ENCODE measurements around the gene PPP1R27. TPM values are rescaled to one million over a fixed set of nuclear protein-coding genes. Genes with fewer than 3 reads are reported as not detected.

The PPP1R27 gene
- total RNA-seq, 1 experiment from 2014 or later: not detected

DNA sequence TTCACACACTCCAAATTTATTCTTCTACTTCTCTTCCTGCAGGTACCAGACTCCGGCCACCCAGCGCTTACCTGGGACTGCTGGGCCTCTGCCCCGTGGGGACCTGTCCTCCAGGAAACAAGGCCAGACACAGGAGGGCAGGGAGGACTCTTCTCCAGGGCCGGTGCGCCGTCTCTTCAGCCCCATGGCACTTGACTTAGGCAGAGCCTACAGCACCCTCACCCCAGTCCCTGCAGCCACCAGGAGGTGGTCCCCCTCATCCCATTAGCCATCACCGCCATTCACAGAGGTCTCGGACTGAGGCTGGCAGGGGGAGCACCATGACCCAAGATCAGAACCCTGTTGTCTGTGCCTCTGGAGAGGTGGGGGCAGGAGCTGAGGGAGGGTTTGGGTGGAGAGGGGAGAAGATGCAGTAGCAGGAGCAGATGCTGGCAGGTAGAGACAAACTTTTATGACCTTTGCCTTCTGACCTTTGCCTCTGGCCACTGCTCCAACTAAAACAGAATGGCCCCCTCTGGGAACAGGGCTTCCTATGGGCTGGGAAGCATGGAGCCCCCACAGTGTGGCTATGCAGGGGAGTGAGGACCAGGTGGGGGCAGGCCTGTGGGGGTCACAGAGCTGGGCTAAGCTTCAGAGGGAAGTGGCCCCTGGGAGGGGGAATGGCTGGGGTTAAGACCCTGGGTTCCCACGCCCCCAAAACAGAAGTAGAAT lies 32.6 kb downstream of the PPP1R27 start:
- H3K36me3 ChIP-seq (replicated peaks; ENCODE audit: control insufficient read depth, insufficient read depth, low read length): no peaks in the 10 kb centered on the region
- DNase-seq: no peak
- no peak overlapping the region for H3K4me3 ChIP-seq (ENCODE audit: insufficient read depth, low read depth, low read length)
- H3K27me3 ChIP-seq (ENCODE audit: control insufficient read depth, insufficient read depth, low read length): peaks cover 56% of the 10 kb centered on the region

DNA sequence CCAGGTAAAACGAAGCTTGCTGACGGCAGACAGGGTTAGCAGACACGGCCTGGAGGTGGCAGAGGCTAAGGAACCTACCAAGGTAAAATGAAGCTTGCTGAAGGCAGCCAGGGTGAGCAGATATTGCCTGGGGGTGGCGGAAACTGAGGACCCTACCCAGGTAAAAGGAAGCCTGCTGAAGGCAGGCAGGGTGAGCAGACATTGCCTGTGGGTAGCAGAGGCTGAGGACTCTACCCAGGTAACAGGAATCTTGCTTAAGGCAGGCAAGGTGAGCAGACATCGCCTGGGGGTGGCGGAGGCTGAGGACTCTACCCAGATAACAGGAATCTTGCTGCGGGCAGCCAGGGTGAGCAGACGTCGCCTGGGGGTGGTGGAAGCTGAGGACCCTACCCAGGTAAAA lies 33.5 kb downstream of the PPP1R27 start:
- DNase-seq: no peak
- Histone ChIP-seq H3K27me3 (ENCODE audit: control insufficient read depth, insufficient read depth, low read length) (peaks cover 51% of the 10 kb centered on the region), H3K4me3 (ENCODE audit: insufficient read depth, low read depth, low read length) (no peak overlapping the region), H3K36me3 (replicated peaks; ENCODE audit: control insufficient read depth, insufficient read depth, low read length) (no peaks in the 10 kb centered on the region)

DNA sequence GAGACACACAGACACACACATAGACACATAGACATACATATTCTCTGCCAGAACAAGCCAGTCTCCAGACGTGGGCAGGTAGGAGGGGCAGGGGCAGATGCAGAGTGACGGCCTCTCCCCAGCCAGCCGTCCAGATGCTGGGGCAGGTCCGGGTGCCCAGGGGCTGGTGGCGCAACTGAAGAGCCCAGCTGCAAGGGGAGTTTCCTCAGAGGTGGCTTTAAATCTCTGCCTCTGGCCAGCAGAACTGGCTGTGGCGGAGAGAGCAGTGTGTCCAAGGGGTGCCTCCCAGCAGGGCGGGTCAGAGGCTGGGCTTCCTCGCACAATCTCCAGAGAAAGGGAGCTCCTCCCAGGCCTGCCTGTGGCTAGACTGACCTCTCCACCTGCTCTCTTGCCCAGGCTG lies 40.3 kb downstream of the PPP1R27 start:
- peak; percentile 58 for DNase-seq
- Histone ChIP-seq H3K36me3 (replicated peaks; ENCODE audit: control insufficient read depth, insufficient read depth, low read length) (no peaks in the 10 kb centered on the region), H3K27me3 (ENCODE audit: control insufficient read depth, insufficient read depth, low read length) (no peaks in the 10 kb centered on the region)

GRCh38 chr17:81794074-81794476 lies 40.8 kb downstream of the PPP1R27 start:
- H3K27me3 ChIP-seq (ENCODE audit: control insufficient read depth, insufficient read depth, low read length): no peaks in the 10 kb centered on the region
- H3K36me3 ChIP-seq (replicated peaks; ENCODE audit: control insufficient read depth, insufficient read depth, low read length): no peaks in the 10 kb centered on the region
- DNase-seq: no peak
- no peak overlapping the region for H3K4me3 ChIP-seq (ENCODE audit: insufficient read depth, low read depth, low read length)

More for the DNA sequence above, 40.3 kb downstream of the PPP1R27 start:
- no peak overlapping the region for H3K4me3 ChIP-seq (ENCODE audit: insufficient read depth, low read depth, low read length)

DNA sequence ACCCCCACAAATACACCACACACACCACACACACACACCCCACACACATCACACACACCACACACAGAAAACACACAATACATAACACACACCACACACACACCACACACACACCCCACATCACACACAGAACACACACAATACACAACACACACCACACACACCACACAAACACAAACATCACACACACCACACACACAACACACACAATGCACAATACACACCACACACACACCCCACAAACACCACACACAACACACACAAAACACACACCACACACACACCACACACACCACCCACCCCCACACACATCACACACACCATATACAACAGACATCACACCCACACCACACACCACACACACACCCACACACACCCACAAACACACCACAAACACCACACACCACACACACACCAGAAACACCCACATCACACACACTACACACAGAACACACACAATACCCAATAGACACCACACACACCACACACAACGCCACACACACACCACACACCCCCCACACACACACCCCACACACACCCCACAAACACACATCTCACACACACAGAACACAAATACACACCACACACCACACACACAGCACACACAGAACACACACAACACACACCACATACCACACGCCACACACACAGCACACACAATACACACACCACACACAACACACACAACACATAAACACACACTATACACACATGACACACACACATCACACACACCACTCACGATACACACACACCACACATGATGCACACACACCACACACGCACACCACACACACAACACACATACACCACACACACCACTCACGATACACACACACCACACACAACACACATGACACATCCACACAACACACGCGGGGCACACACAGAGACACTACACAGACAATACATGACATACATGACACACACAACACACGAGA lies 41.9 kb downstream of the PPP1R27 start:
- Histone ChIP-seq H3K4me3 (ENCODE audit: insufficient read depth, low read depth, low read length) (no peak overlapping the region), H3K27me3 (ENCODE audit: control insufficient read depth, insufficient read depth, low read length) (no peaks in the 10 kb centered on the region), H3K36me3 (replicated peaks; ENCODE audit: control insufficient read depth, insufficient read depth, low read length) (no peaks in the 10 kb centered on the region)
- DNase-seq: no peak

Other genes starting within 250 kb of the PPP1R27 start
- gene NPLOC4, start 197.9 kb downstream of the PPP1R27 start, total RNA-seq (2014; rRNA removed; shearing (Covaris generic)): 64.5 and 77.1 TPM in 2 replicates
- 0.48 and 0.76 TPM in 2 replicates for gene TSPAN10, start 197.9 kb downstream of the PPP1R27 start, total RNA-seq (2014; rRNA removed; shearing (Covaris generic))
- 19.0 and 22.7 TPM in 2 replicates for gene PDE6G, start 178.5 kb downstream of the PPP1R27 start, total RNA-seq (2014; rRNA removed; shearing (Covaris generic))
- 100 and 115 TPM in 2 replicates for gene OXLD1, start 168.4 kb downstream of the PPP1R27 start, total RNA-seq (2014; rRNA removed; shearing (Covaris generic))
- 40.7 and 49.7 TPM in 2 replicates for gene CCDC137, start 168.3 kb downstream of the PPP1R27 start, total RNA-seq (2014; rRNA removed; shearing (Covaris generic))
- 47.4 and 74.6 TPM in 2 replicates for gene ARL16, start 151.3 kb downstream of the PPP1R27 start, total RNA-seq (2014; rRNA removed; shearing (Covaris generic))
- 119 and 133 TPM in 2 replicates for gene HGS, start 151.0 kb downstream of the PPP1R27 start, total RNA-seq (2014; rRNA removed; shearing (Covaris generic))
- 32.3 and 35.9 TPM in 2 replicates for gene MRPL12, start 131.7 kb downstream of the PPP1R27 start, total RNA-seq (2014; rRNA removed; shearing (Covaris generic))
- gene SLC25A10, start 122.8 kb downstream of the PPP1R27 start, total RNA-seq (2014; rRNA removed; shearing (Covaris generic)): 50.6 and 56.7 TPM in 2 replicates
- 0.07 and 0.11 TPM in 2 replicates for gene GCGR, start 30.9 kb downstream of the PPP1R27 start, total RNA-seq (2014; rRNA removed; shearing (Covaris generic))
- gene MCRIP1, start 1.8 kb downstream of the PPP1R27 start, total RNA-seq (2014; rRNA removed; shearing (Covaris generic)): 180 and 204 TPM in 2 replicates
- 421 and 528 TPM in 2 replicates for gene P4HB, start 25.5 kb upstream of the PPP1R27 start, total RNA-seq (2014; rRNA removed; shearing (Covaris generic))
- 127 and 158 TPM in 2 replicates for gene ARHGDIA, start 36.3 kb upstream of the PPP1R27 start, total RNA-seq (2014; rRNA removed; shearing (Covaris generic))
- gene ALYREF, start 56.5 kb upstream of the PPP1R27 start, total RNA-seq (2014; rRNA removed; shearing (Covaris generic)): 195 and 271 TPM in 2 replicates
- 269 and 274 TPM in 2 replicates for gene ANAPC11, start 56.7 kb upstream of the PPP1R27 start, total RNA-seq (2014; rRNA removed; shearing (Covaris generic))
- 0.85 and 0.94 TPM in 2 replicates for gene NPB, start 67.2 kb upstream of the PPP1R27 start, total RNA-seq (2014; rRNA removed; shearing (Covaris generic))
- gene PCYT2, start 76.3 kb upstream of the PPP1R27 start, total RNA-seq (2014; rRNA removed; shearing (Covaris generic)): 21.0 and 37.0 TPM in 2 replicates
- gene SIRT7, start 83.1 kb upstream of the PPP1R27 start, total RNA-seq (2014; rRNA removed; shearing (Covaris generic)): 19.0 and 21.4 TPM in 2 replicates
- gene MAFG, start 92.7 kb upstream of the PPP1R27 start, total RNA-seq (2014; rRNA removed; shearing (Covaris generic)): 27.0 and 31.7 TPM in 2 replicates
- 267 and 298 TPM in 2 replicates for gene PYCR1, start 102.2 kb upstream of the PPP1R27 start, total RNA-seq (2014; rRNA removed; shearing (Covaris generic))
- 0.24 and 0.30 TPM in 2 replicates for gene MYADML2, start 112.2 kb upstream of the PPP1R27 start, total RNA-seq (2014; rRNA removed; shearing (Covaris generic))
- gene NOTUM, start 126.1 kb upstream of the PPP1R27 start, total RNA-seq (2014; rRNA removed; shearing (Covaris generic)): 2.0 and 2.3 TPM in 2 replicates
- 62.1 and 65.8 TPM in 2 replicates for gene ASPSCR1, start 142.6 kb upstream of the PPP1R27 start, total RNA-seq (2014; rRNA removed; shearing (Covaris generic))
- gene CENPX, start 187.8 kb upstream of the PPP1R27 start, total RNA-seq (2014; rRNA removed; shearing (Covaris generic)): 171 and 247 TPM in 2 replicates
- gene LRRC45, start 188.3 kb upstream of the PPP1R27 start, total RNA-seq (2014; rRNA removed; shearing (Covaris generic)): 45.2 and 46.5 TPM in 2 replicates
- 155 and 175 TPM in 2 replicates for gene RAC3, start 196.6 kb upstream of the PPP1R27 start, total RNA-seq (2014; rRNA removed; shearing (Covaris generic))
- gene DCXR, start 202.6 kb upstream of the PPP1R27 start, total RNA-seq (2014; rRNA removed; shearing (Covaris generic)): 72.7 and 110 TPM in 2 replicates
- 43.0 and 50.8 TPM in 2 replicates for gene RFNG, start 216.8 kb upstream of the PPP1R27 start, total RNA-seq (2014; rRNA removed; shearing (Covaris generic))
- 205 and 248 TPM in 2 replicates for gene GPS1, start 216.8 kb upstream of the PPP1R27 start, total RNA-seq (2014; rRNA removed; shearing (Covaris generic))
- gene DUS1L, start 230.8 kb upstream of the PPP1R27 start, total RNA-seq (2014; rRNA removed; shearing (Covaris generic)): 114 and 129 TPM in 2 replicates

Measured in H7 (cell line).